ENCODE data around the gene MAPK14. TPM values are rescaled to one million over a fixed set of nuclear protein-coding genes. Genes with fewer than 3 reads are reported as not detected.

The MAPK14 gene
- total and polyA plus RNA-seq, 8 donors = 52.9 to 84.1 (median 68.3) TPM

- Histone ChIP-seq H3K27ac (peak overlapping the region in 1 of 2 donors; percentile 75), H3K4me1 (peaks cover 16 to 53% of the 10 kb centered on the region in 2 donors), H3K4me3 (peak overlapping the region in 1 of 2 donors; percentile 45), H3K36me3 (peaks cover 0 to 32% of the 10 kb centered on the region in 2 donors), H3K27me3 (no peaks in the 10 kb centered on the region), H3K9me3 (no peaks in the 10 kb centered on the region)
- no peak for ATAC-seq
- no peak for TF ChIP-seq CTCF (IDR thresholded peaks at IDR 0.05)
- DNase-seq = no peak
- intact Hi-C loops (cut with DNase I) = no loop called here
These were observed 104.8 kb downstream of the MAPK14 start for GRCh38 chr6:36132246-36132895.

- Histone ChIP-seq H3K4me3 (no peak overlapping the region), H3K27me3 (no peaks in the 10 kb centered on the region), H3K9me3 (no peaks in the 10 kb centered on the region), H3K36me3 (peaks cover 0 to 39% of the 10 kb centered on the region in 2 donors), H3K4me1 (peaks cover 16 to 46% of the 10 kb centered on the region in 2 donors), H3K27ac (no peak overlapping the region)
- TF ChIP-seq CTCF (IDR thresholded peaks at IDR 0.05) = no peak
- ATAC-seq (no peak), DNase-seq (no peak)
- intact Hi-C loops (cut with DNase I) = no loop called here
These were observed 105.5 kb downstream of the MAPK14 start for GRCh38 chr6:36133148-36133547.

DNA sequence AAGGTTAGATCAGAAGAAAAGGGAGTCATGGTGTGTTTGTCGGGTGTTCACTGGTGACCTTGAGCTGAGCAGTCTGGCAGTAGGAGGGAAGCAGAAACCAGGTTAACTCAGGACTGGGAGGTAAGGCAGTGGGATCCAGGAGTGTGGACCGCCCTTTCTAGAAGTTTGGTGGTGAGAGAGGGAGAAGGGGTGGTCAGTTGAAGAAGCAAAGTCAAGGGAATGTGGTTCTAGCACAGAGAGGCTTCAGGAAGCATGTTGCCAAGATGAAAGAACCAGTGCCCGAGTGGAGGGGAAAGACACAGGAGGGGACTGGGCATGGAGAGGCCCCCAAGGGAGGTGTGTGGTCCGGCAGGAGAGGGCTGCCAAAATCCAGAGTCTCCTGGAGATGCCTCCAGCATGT lies 106.3 kb downstream of the MAPK14 start:
- no peaks in the 10 kb centered on the region for H3K27me3 ChIP-seq
- peaks cover 16 to 38% of the 10 kb centered on the region in 2 donors for H3K4me1 ChIP-seq
- H3K4me3 ChIP-seq = no peak overlapping the region
- intact Hi-C loops (cut with DNase I) = no loop called here
- ATAC-seq (no peak), DNase-seq (no peak)
- no peak overlapping the region for H3K27ac ChIP-seq
- H3K36me3 ChIP-seq = peaks cover 0 to 47% of the 10 kb centered on the region in 2 donors
- no peaks in the 10 kb centered on the region for H3K9me3 ChIP-seq
- TF ChIP-seq CTCF (IDR thresholded peaks at IDR 0.05) = no peak

DNA sequence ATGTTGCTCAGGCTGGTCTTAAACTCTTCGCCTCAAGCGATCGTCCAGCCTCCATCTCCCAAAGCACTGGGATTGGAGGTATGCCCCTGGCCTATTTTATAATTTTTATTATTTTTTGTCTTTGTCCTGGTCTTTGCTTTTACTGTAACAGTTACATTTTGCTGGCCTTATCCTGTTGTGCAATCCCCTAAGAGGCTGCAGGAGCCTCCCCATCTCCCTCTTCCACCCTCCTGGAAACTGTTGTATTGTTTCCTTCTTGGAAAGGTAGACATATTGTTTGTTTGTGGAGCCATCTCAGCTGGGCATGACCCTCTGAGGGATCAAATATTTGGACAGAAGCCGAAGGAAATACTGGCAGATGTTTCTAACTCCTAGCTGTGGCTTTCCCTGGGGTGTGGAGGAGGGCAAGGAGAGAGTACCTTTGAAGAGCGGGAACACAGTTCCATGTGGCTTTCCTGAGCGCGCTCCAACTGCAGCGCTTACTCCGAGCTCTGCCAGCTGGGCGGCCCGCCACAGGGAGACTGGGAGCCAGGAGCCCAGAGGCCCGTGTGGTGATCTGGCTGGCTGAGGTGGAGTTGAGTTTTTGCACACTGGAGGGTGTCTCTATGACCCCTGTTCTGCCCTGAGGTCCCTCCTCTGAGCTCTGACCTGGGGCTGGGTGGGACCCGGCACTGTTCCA lies 107.6 kb downstream of the MAPK14 start:
- peaks cover 0 to 60% of the 10 kb centered on the region in 2 donors for H3K36me3 ChIP-seq
- ATAC-seq = no peak
- no peaks in the 10 kb centered on the region for H3K9me3 ChIP-seq
- H3K27me3 ChIP-seq = no peaks in the 10 kb centered on the region
- H3K27ac ChIP-seq = no peak overlapping the region
- peaks cover 16 to 25% of the 10 kb centered on the region in 2 donors for H3K4me1 ChIP-seq
- intact Hi-C loops (cut with DNase I) = no loop called here
- no peak overlapping the region for H3K4me3 ChIP-seq
- DNase-seq = no peak
- no peak for TF ChIP-seq CTCF (IDR thresholded peaks at IDR 0.05)

- peaks cover 0 to 65% of the 10 kb centered on the region in 2 donors for H3K36me3 ChIP-seq
- H3K27me3 ChIP-seq = no peaks in the 10 kb centered on the region
- H3K4me3 ChIP-seq = no peak overlapping the region
- intact Hi-C loops (cut with DNase I) = no loop called here
- no peak for TF ChIP-seq CTCF (IDR thresholded peaks at IDR 0.05)
- peaks cover 13 to 19% of the 10 kb centered on the region in 2 donors for H3K4me1 ChIP-seq
- DNase-seq (no peak), ATAC-seq (no peak)
- no peak overlapping the region for H3K27ac ChIP-seq
- H3K9me3 ChIP-seq = no peaks in the 10 kb centered on the region
These were observed 108.4 kb downstream of the MAPK14 start for GRCh38 chr6:36136034-36136433.
